GM19025 (cell line): ENCODE results near the gene MAPK7.

Experiments used
- ATAC-seq: cut with Tn5 transposase; IDR thresholded peaks from one replicate; pipeline ENCODE4 v1.9.1; 2021; ENCODE audit warnings: mild to moderate bottlenecking, low read depth, moderate library complexity; ENCODE audit not compliant: unreplicated experiment

MAPK7 gene

GRCh38 chr17:19414396-19415280 lies 36.3 kb downstream of the MAPK7 start:
- no peak for ATAC-seq

GRCh38 chr17:19415311-19415710 lies 37.0 kb downstream of the MAPK7 start:
- ATAC-seq: no peak

GRCh38 chr17:19415806-19416775 lies 37.8 kb downstream of the MAPK7 start:
- ATAC-seq: no peak

GRCh38 chr17:19417611-19418010 lies 39.3 kb downstream of the MAPK7 start:
- ATAC-seq: no peak

GRCh38 chr17:19418251-19418992 lies 40.1 kb downstream of the MAPK7 start:
- ATAC-seq: no peak

GRCh38 chr17:19421219-19421618 lies 42.9 kb downstream of the MAPK7 start:
- ATAC-seq: no peak

- ATAC-seq: no peak
Measured at GRCh38 chr17:19421926-19422325, 43.6 kb downstream of the MAPK7 start.

- no peak for ATAC-seq
Measured at GRCh38 chr17:19424934-19425868, 46.9 kb downstream of the MAPK7 start.

- ATAC-seq: no peak
Measured at GRCh38 chr17:19426631-19427030, 48.3 kb downstream of the MAPK7 start.

- ATAC-seq: no peak
Measured at GRCh38 chr17:19431691-19432090, 53.4 kb downstream of the MAPK7 start.
